NCI-H1436 treated with DMSO at 0.1 percent for 48 hours (cell line): Measurements from ENCODE around the gene TCF25.

Source experiments
- DNase-seq: peaks from one replicate; lab custom pipeline; 2025; lab: John Stamatoyannopoulos, UW

TCF25 gene

GRCh38 chr16:89944773-89945172, 71.4 kb downstream of the TCF25 start:
- no peak for DNase-seq

GRCh38 chr16:89945654-89946053, 72.3 kb downstream of the TCF25 start:
- DNase-seq, result no peak

GRCh38 chr16:89946515-89946914, 73.1 kb downstream of the TCF25 start:
- no peak for DNase-seq

GRCh38 chr16:89949121-89949742, 75.8 kb downstream of the TCF25 start:
- DNase-seq, result no peak

GRCh38 chr16:89949756-89950155, 76.4 kb downstream of the TCF25 start:
- DNase-seq, result no peak

GRCh38 chr16:89951509-89951908, 78.1 kb downstream of the TCF25 start:
- DNase-seq, result no peak

GRCh38 chr16:89952049-89952448, 78.7 kb downstream of the TCF25 start:
- no peak for DNase-seq

- DNase-seq, result no peak
Observed at GRCh38 chr16:89952551-89952950, 79.2 kb downstream of the TCF25 start.

GRCh38 chr16:89953671-89954406, 80.4 kb downstream of the TCF25 start:
- no peak for DNase-seq

- DNase-seq, result no peak
Observed at GRCh38 chr16:89954462-89954861, 81.1 kb downstream of the TCF25 start.

- DNase-seq, result no peak
Observed at GRCh38 chr16:89955001-89955685, 81.8 kb downstream of the TCF25 start.

GRCh38 chr16:89956505-89957215, 83.3 kb downstream of the TCF25 start:
- no peak for DNase-seq

- no peak for DNase-seq
Observed at GRCh38 chr16:89957216-89957785, 83.9 kb downstream of the TCF25 start.

- no peak for DNase-seq
Observed at GRCh38 chr16:89958068-89958467, 84.7 kb downstream of the TCF25 start.

- DNase-seq, result no peak
Observed at GRCh38 chr16:89958596-89958995, 85.2 kb downstream of the TCF25 start.

GRCh38 chr16:89960966-89961365, 87.6 kb downstream of the TCF25 start:
- DNase-seq, result no peak
